Dendritic cell treated with granulocyte-macrophage colony-stimulating factor and Interleukin-4, amounts not matched to agents 40 ng/mL and 50 ng/mL, for 4 days (primary cell): ENCODE data around the gene SAMD4B.

ENCODE experiments used
- H3K27ac Mint-ChIP-seq: one replicate; pipeline ENCODE4 v1.8.0; 2022; ENCODE audit warnings: mild to moderate bottlenecking, mixed read lengths
- H3K27me3 Mint-ChIP-seq: one replicate; pipeline ENCODE4 v1.8.0; 2022; ENCODE audit warnings: mild to moderate bottlenecking, mixed read lengths
- H3K36me3 Mint-ChIP-seq: one replicate; pipeline ENCODE4 v1.8.0; 2022; ENCODE audit warnings: low read depth, mixed read lengths
- H3K4me1 Mint-ChIP-seq: one replicate; pipeline ENCODE4 v1.8.0; 2022; ENCODE audit warnings: low read depth, mixed read lengths
- H3K4me3 Mint-ChIP-seq: one replicate; pipeline ENCODE4 v1.8.0; 2022; ENCODE audit warnings: mild to moderate bottlenecking, moderate library complexity, mixed read lengths
- H3K9me3 Mint-ChIP-seq: one replicate; pipeline ENCODE4 v1.8.0; 2022; ENCODE audit warnings: mixed read lengths
- intact Hi-C: fragments of 100-400 bp; cut with micrococcal nuclease; formaldehyde crosslinking; loops from one replicate; pipeline ENCODE4 v1.15.0; 2022

The SAMD4B gene

GRCh38 chr19:39412867-39413271 lies 70.6 kb downstream of the SAMD4B start:
- Mint-ChIP-seq H3K27me3 (peaks cover 2% of the 10 kb centered on the region), H3K4me1 (peaks cover 49% of the 10 kb centered on the region), H3K4me3 (peak overlapping the region; percentile 81), H3K36me3 (peaks cover 53% of the 10 kb centered on the region), H3K27ac (peak overlapping the region; percentile 98), H3K9me3 (no peaks in the 10 kb centered on the region)
- intact Hi-C loops: loop anchor here (1.0 to 5.0 kb wide), 3 partner anchors 15 to 71 kb away; partner anchors contain the start of gene SAMD4B

- no peaks in the 10 kb centered on the region for H3K9me3 Mint-ChIP-seq
- peak overlapping the region; percentile 98 for H3K27ac Mint-ChIP-seq
- H3K36me3 Mint-ChIP-seq: peaks cover 52% of the 10 kb centered on the region
- intact Hi-C loops: loop anchor here (5.0 kb wide), 1 partner anchor 71 kb away; the partner anchor contains the start of gene SAMD4B
- peak overlapping the region; percentile 81 for H3K4me3 Mint-ChIP-seq
- peaks cover 52% of the 10 kb centered on the region for H3K4me1 Mint-ChIP-seq
- peaks cover 2% of the 10 kb centered on the region for H3K27me3 Mint-ChIP-seq
Observed at GRCh38 chr19:39413272-39413910, 71.2 kb downstream of the SAMD4B start.

GRCh38 chr19:39413911-39414608 lies 71.8 kb downstream of the SAMD4B start:
- no peaks in the 10 kb centered on the region for H3K9me3 Mint-ChIP-seq
- peaks cover 2% of the 10 kb centered on the region for H3K27me3 Mint-ChIP-seq
- peaks cover 52% of the 10 kb centered on the region for H3K36me3 Mint-ChIP-seq
- peak overlapping the region; percentile 98 for H3K27ac Mint-ChIP-seq
- intact Hi-C loops: loop anchor here (5.0 kb wide), 1 partner anchor 72 kb away; the partner anchor contains the start of gene SAMD4B
- H3K4me1 Mint-ChIP-seq: peaks cover 52% of the 10 kb centered on the region
- peak overlapping the region; percentile 81 for H3K4me3 Mint-ChIP-seq

- H3K27me3 Mint-ChIP-seq: peaks cover 2% of the 10 kb centered on the region
- intact Hi-C loops: no loop called here
- H3K9me3 Mint-ChIP-seq: no peaks in the 10 kb centered on the region
- peaks cover 47% of the 10 kb centered on the region for H3K4me1 Mint-ChIP-seq
- H3K36me3 Mint-ChIP-seq: peaks cover 40% of the 10 kb centered on the region
- H3K4me3 Mint-ChIP-seq: no peak overlapping the region
- no peak overlapping the region for H3K27ac Mint-ChIP-seq
Observed at GRCh38 chr19:39415111-39416046, 73.2 kb downstream of the SAMD4B start.

GRCh38 chr19:39416152-39417120 lies 74.2 kb downstream of the SAMD4B start:
- intact Hi-C loops: no loop called here
- no peaks in the 10 kb centered on the region for H3K9me3 Mint-ChIP-seq
- peaks cover 2% of the 10 kb centered on the region for H3K27me3 Mint-ChIP-seq
- no peak overlapping the region for H3K4me3 Mint-ChIP-seq
- no peak overlapping the region for H3K27ac Mint-ChIP-seq
- H3K36me3 Mint-ChIP-seq: peaks cover 31% of the 10 kb centered on the region
- peaks cover 37% of the 10 kb centered on the region for H3K4me1 Mint-ChIP-seq

GRCh38 chr19:39417463-39418181 lies 75.4 kb downstream of the SAMD4B start:
- peaks cover 43% of the 10 kb centered on the region for H3K36me3 Mint-ChIP-seq
- H3K27ac Mint-ChIP-seq: peak overlapping the region; percentile 42
- H3K9me3 Mint-ChIP-seq: no peaks in the 10 kb centered on the region
- H3K4me1 Mint-ChIP-seq: peaks cover 34% of the 10 kb centered on the region
- intact Hi-C loops: no loop called here
- no peak overlapping the region for H3K4me3 Mint-ChIP-seq
- H3K27me3 Mint-ChIP-seq: peaks cover 2% of the 10 kb centered on the region

- Mint-ChIP-seq H3K27me3 (no peaks in the 10 kb centered on the region), H3K9me3 (no peaks in the 10 kb centered on the region), H3K4me3 (no peak overlapping the region), H3K36me3 (peaks cover 56% of the 10 kb centered on the region), H3K4me1 (peaks cover 29% of the 10 kb centered on the region), H3K27ac (no peak overlapping the region)
- intact Hi-C loops: no loop called here
Observed at GRCh38 chr19:39419003-39419402, 76.8 kb downstream of the SAMD4B start.

GRCh38 chr19:39420769-39421168 lies 78.5 kb downstream of the SAMD4B start:
- Mint-ChIP-seq H3K36me3 (peaks cover 64% of the 10 kb centered on the region), H3K4me3 (no peak overlapping the region), H3K4me1 (peaks cover 16% of the 10 kb centered on the region), H3K9me3 (no peaks in the 10 kb centered on the region), H3K27me3 (no peaks in the 10 kb centered on the region), H3K27ac (no peak overlapping the region)
- intact Hi-C loops: no loop called here

- Mint-ChIP-seq H3K4me1 (peaks cover 11% of the 10 kb centered on the region), H3K27me3 (no peaks in the 10 kb centered on the region), H3K9me3 (no peaks in the 10 kb centered on the region), H3K27ac (no peak overlapping the region), H3K4me3 (no peak overlapping the region), H3K36me3 (peaks cover 55% of the 10 kb centered on the region)
- intact Hi-C loops: no loop called here
Observed at GRCh38 chr19:39422020-39422419, 79.8 kb downstream of the SAMD4B start.

GRCh38 chr19:39423258-39424086 lies 81.3 kb downstream of the SAMD4B start:
- H3K9me3 Mint-ChIP-seq: no peaks in the 10 kb centered on the region
- H3K4me1 Mint-ChIP-seq: no peaks in the 10 kb centered on the region
- no peak overlapping the region for H3K4me3 Mint-ChIP-seq
- peaks cover 42% of the 10 kb centered on the region for H3K36me3 Mint-ChIP-seq
- H3K27ac Mint-ChIP-seq: no peak overlapping the region
- intact Hi-C loops: no loop called here
- no peaks in the 10 kb centered on the region for H3K27me3 Mint-ChIP-seq

- H3K27ac Mint-ChIP-seq: no peak overlapping the region
- H3K36me3 Mint-ChIP-seq: peaks cover 35% of the 10 kb centered on the region
- H3K27me3 Mint-ChIP-seq: no peaks in the 10 kb centered on the region
- intact Hi-C loops: no loop called here
- H3K9me3 Mint-ChIP-seq: no peaks in the 10 kb centered on the region
- no peaks in the 10 kb centered on the region for H3K4me1 Mint-ChIP-seq
- no peak overlapping the region for H3K4me3 Mint-ChIP-seq
Observed at GRCh38 chr19:39424934-39425333, 82.7 kb downstream of the SAMD4B start.

- Mint-ChIP-seq H3K4me3 (no peak overlapping the region), H3K27ac (no peak overlapping the region), H3K36me3 (peaks cover 35% of the 10 kb centered on the region), H3K27me3 (no peaks in the 10 kb centered on the region), H3K4me1 (peaks cover 4% of the 10 kb centered on the region), H3K9me3 (no peaks in the 10 kb centered on the region)
- intact Hi-C loops: no loop called here
Observed at GRCh38 chr19:39425744-39426143, 83.5 kb downstream of the SAMD4B start.
